WTC11 (cell line): ENCODE measurements around the gene PPP1R36.

Source experiments
- ATF6 ChIP-seq: sonication (generic); formaldehyde crosslinking; IDR thresholded peaks from 2 replicates; pipeline ENCODE4 v1.8.1; 2023; ENCODE audit warnings: mild to moderate bottlenecking, missing genetic modification reagents
- CREM ChIP-seq: sonication (generic); formaldehyde crosslinking; IDR thresholded peaks from 2 replicates; pipeline ENCODE4 v1.8.1; 2022; ENCODE audit warnings: mild to moderate bottlenecking, missing genetic modification reagents, moderate library complexity
- CTCF ChIP-seq: fragments of 200-600 bp; IDR thresholded peaks from 2 replicates; pipeline ENCODE4 v1.8.0; 2022; ENCODE audit warnings: antibody characterized with exemption
- FOXJ3 ChIP-seq: sonication (generic); formaldehyde crosslinking; IDR thresholded peaks from 2 replicates; pipeline ENCODE4 v1.9.0; 2021; ENCODE audit warnings: missing genetic modification reagents, mild to moderate bottlenecking, borderline replicate concordance
- MAX ChIP-seq: sonication (generic); formaldehyde crosslinking; IDR thresholded peaks from 2 replicates; pipeline ENCODE4 v1.8.0; 2022; ENCODE audit warnings: mild to moderate bottlenecking, missing genetic modification reagents
- MYBL2 ChIP-seq: sonication (generic); formaldehyde crosslinking; IDR thresholded peaks from 2 replicates; pipeline ENCODE4 v1.8.1; 2023; ENCODE audit warnings: mild to moderate bottlenecking, moderate library complexity, missing genetic modification reagents
- NR2C2 ChIP-seq: sonication (generic); formaldehyde crosslinking; IDR thresholded peaks from 2 replicates; pipeline ENCODE4 v1.8.0; 2022; ENCODE audit warnings: mild to moderate bottlenecking, missing genetic modification reagents
- OVOL2 ChIP-seq: fragments of 250-450 bp; sonication (Bioruptor Pico); IDR thresholded peaks from 2 replicates; pipeline ENCODE4 v1.9.0; 2021; ENCODE audit warnings: mild to moderate bottlenecking, borderline replicate concordance
- PRDM15 ChIP-seq: sonication (generic); formaldehyde crosslinking; IDR thresholded peaks from 2 replicates; pipeline ENCODE4 v1.8.0; 2022; ENCODE audit warnings: missing genetic modification reagents
- RELA ChIP-seq: sonication (generic); formaldehyde crosslinking; IDR thresholded peaks from 2 replicates; pipeline ENCODE4 v1.8.1; 2022; ENCODE audit warnings: missing genetic modification reagents, mild to moderate bottlenecking, borderline replicate concordance
- SP1 ChIP-seq: sonication (generic); formaldehyde crosslinking; conservative IDR thresholded peaks from 2 replicates; pipeline ENCODE4 v1.8.1; 2022; ENCODE audit warnings: missing genetic modification reagents
- USF2 ChIP-seq: sonication (generic); formaldehyde crosslinking; IDR thresholded peaks from 2 replicates; pipeline ENCODE4 v1.8.1; 2023; ENCODE audit warnings: mild to moderate bottlenecking, missing genetic modification reagents, moderate library complexity
- ZBTB43 ChIP-seq: sonication (generic); formaldehyde crosslinking; IDR thresholded peaks from 2 replicates; pipeline ENCODE4 v1.8.1; 2023; ENCODE audit warnings: mild to moderate bottlenecking, missing genetic modification reagents
- ZMAT4 ChIP-seq: fragments of 250-450 bp; sonication (Bioruptor Pico); IDR thresholded peaks from 2 replicates; pipeline ENCODE4 v1.9.0; 2021; ENCODE audit warnings: mild to moderate bottlenecking

GRCh38 chr14:64577211-64577610 is 27.4 kb downstream of the PPP1R36 start:
- TF ChIP-seq CREM, result no peak
- no peak for TF ChIP-seq MYBL2 (CRISPR knock-in tag)
- TF ChIP-seq CTCF, result no peak
- no peak for TF ChIP-seq SP1 (CRISPR knock-in tag)
- TF ChIP-seq MAX (CRISPR knock-in tag), result no peak
- TF ChIP-seq RELA (CRISPR knock-in tag), result no peak
- no peak for TF ChIP-seq PRDM15
- TF ChIP-seq OVOL2 (CRISPR knock-in tag), result no peak
- TF ChIP-seq ATF6 (CRISPR knock-in tag), result no peak
- TF ChIP-seq NR2C2 (CRISPR knock-in tag), result no peak
- TF ChIP-seq ZBTB43 (CRISPR knock-in tag), result no peak
- TF ChIP-seq ZMAT4 (CRISPR knock-in tag), result no peak
- TF ChIP-seq FOXJ3 (CRISPR knock-in tag), result no peak
- no peak for TF ChIP-seq USF2 (CRISPR knock-in tag)
